NCI-H2107 treated with DMSO at 0.1 percent for 48 hours (cell line): ENCODE data around the gene F5.
"Not testable (repeated sequence)": the region's sequence is repeated elsewhere in the genome, so short reads cannot be mapped to it uniquely, and the experiment has no call there.

Experiments
- DNase-seq: peaks from one replicate; lab custom pipeline; 2025; ENCODE audit not compliant: unreplicated experiment; lab: John Stamatoyannopoulos, UW

The F5 gene

DNA sequence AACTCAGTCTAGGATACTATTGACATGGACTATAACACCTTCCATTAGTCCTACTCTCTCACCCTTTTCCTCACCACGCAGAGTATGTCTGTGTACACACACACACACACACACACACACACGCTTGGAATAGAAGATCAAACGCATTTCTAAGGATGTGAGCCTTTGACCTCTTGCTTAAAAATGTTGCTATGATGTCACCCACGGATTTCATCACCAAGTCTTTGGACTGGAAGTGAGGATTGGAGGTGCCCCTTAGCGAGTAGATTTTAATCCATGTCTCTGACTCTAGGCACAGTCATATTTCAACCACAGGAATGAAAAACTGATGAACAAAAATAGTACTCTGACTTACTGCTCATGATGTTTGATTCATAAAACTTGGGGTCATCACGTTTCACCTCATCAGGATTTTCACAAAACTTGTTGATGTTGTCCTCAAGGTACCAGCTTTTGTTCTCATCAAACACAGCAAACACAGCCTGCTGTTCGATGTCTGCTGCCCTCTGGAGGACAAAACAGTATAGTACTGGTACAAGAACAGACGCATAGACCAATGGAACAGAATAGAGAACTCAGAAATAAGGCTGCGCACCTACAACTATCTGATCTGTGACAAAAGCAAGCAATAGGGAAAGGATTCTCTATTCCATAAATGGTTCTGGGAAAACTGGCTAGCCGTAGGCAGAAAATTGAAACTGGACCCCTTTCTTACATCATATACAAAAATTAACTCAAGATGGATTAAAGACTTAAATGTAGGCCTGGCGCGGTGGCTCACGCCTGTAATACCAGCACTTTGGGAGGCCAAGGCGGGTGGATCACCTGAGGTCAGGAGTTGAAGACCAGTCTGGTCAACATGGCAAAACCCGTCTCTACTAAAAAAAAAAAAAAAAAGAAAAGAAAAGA lies 39.9 kb downstream of the F5 start:
- peak; percentile 66 for DNase-seq

DNA sequence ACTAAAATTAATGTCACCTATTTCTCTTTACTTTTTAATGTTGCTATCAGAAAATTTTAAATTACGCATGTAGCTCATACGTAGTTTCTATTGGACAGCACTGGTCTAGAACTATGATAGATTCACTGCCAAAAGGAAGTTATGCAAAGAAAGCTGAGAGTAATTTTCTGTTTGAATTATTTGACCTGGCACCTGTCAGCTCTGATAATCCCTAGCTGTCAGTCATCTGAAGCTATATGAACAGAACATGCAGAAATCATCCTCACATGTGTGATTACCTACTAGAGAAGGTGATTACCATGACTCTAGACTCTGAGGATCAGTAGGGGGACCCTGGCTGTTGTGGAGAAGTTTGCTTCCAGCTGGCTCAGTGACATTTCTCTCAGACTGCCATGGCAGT lies 40.8 kb downstream of the F5 start:
- DNase-seq, result no peak

DNA sequence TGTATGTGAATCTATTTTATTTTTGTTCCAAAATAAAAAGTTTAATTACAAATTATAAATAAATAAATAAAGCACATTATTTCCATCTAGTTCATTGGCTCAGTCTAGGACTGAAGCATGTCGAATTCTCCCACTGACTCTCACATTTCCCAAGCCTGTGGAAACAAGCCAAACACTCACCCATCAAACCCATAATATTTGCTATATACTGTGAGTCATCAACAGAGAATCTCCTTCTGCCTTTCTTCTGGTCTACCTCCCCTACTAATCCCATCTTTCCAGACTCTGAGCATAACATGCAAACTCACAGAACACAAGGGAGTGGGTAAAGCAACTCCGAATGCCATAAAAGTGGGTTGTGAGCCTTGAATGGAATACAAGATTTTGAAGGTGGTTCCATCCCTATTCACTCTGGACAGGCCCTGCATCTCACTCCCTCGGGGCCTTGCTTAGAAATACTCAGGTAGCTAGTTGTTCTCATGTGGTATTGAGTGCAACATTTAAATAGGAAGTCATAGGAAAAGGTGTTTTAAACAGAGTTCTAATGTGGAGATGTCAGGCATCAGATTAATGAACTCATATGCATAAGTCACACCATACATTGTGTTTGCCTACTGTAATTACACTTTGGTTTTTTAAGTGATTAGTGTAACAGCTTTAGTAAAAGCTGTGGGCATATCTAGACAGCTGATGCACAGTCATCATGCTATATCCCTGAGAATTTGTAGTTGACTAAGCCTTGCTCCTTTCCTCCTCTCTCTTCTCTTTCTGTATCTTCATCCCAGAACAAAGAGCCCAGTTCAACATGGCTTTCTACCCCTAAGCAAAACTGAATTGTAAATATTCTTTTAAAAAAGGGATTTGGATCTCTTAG lies 47.0 kb downstream of the F5 start:
- no peak for DNase-seq

DNA sequence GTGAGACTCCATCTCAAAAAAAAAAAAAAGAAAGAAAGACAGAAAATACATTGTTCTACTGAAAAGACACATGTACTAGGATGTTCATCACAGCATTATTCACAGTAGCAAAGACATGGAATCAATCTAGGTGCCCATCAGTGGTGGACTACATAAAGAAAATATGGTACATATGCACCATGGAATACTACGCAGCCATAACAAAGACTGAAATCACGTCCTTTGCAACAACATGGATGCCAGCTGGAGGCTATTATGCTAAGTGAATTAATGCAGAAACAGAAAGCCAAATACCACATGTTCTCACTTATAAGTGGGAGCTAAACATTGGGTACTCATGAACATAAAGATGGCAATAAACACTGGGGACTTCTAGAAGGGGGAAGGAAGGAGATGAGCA lies 51.6 kb downstream of the F5 start:
- no peak for DNase-seq

DNA sequence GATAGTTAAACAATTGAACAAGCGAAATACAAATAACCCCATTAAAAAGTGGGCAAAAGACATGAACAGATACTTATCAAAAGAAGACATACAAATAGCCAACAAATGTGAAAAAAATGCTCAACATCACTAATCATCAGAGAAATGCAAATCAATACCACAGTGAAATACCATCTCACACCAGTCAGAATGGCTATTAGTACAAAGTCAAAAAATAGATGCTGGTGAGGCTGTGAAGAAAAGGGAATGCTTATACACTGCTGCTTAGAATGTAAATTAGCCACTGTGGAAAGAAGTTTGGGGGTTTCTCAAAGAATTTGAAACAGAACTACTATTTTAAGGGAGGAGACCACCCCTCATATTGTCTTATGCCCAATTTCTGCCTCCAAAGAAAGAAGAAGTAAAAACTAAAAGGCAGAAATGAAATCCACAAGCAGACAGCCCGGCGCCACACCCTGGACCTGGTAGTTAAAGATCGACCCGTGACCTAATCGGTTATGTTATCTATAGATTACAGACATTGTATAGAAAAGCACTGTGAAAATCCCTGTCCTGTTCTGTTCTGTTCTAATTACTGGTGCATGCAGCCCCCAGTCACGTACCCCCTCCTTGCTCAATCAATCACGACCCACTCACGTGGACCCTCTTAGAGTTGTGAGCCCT lies 52.6 kb downstream of the F5 start:
- not testable (repeated sequence) for DNase-seq

DNA sequence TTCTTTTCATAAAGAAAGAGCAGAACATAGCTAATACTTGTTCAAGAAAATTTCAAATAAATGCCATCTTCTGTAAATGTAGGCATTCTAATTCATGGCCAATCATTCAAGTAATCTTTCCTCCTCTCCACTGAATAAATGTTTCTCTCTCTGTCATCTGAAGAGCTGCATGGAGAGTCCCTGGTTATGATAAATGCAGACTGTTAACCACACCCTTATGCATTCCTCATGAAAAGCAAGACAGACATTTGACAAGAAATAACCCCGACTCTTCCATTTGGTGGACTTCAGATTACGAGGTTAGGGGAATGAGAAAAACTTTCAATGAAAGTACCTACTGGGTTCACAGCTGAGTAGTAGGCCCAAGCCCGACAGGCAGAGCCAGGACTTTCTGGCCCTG lies 55.8 kb downstream of the F5 start:
- DNase-seq, result no peak

DNA sequence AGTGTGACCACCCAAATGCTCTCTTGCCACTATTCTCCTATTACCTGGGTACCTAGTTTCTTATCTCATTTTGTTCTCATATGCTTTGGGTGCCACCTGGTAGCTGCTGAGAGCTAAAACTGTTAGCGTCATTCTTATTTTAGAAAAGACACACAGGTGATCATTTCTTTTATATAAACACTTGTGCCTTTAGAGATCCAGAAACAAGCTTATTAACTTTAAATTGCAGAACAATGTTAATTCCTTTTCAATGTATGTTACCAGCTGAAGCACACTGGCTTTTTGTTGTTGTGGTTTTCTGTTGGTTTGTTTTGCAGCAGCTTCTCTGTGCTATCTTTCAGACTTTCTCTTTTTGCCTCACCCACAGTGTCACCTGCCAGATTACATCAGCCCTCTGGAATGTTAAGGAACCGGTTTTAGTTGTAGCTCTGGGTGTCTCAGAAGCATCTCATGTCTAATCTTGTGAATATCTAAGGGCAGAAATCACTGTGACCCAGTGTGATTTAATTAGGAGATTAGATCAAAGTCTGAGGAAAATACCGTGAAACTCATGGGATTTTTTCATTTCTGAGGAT lies 57.1 kb downstream of the F5 start:
- peak; percentile 69 for DNase-seq

DNA sequence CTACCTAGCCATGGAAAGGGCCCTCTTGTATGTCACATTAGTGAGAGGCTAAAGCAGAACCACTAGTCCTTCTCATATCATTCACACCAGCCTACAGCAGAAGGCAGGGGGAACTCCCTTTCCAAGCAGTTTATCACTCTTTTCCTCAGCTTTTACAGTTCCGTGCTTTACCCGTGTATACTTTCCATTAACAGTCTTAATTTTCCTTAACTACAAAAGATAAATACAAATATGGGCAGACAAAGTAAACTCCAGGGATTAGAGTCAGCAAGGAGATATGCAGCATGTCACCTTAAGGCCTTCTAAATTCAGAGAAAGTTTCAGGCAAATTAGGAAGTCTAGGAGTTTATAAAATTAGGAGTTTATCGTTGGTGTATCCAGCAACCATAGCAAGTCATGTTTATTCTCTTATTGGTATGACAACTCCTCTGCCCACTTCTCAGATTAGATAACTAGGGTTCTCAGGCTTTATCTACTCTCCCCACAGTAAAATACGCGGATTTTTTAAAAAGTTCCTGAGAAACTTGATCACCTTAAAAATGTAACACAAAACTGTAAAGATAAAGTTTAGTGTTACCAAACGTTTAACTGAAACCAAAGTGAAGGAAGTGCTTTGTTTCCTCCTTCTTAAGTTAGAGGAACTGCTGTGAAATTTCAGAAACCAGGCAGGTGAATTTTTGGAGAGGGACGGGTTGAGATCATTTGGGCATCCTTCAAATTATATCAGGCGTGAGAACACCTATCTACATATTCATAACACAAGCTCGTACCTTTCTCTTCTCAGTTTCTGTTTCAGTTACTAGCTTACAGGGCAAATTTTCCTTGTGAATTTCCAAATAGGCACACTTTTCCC lies 57.8 kb downstream of the F5 start:
- DNase-seq, result no peak

- DNase-seq, result no peak
Measured at GRCh38 chr1:169527451-169528214, 58.6 kb downstream of the F5 start.

GRCh38 chr1:169527001-169527400 lies 59.3 kb downstream of the F5 start:
- no peak for DNase-seq

GRCh38 chr1:169526120-169526832 lies 60.0 kb downstream of the F5 start:
- no peak for DNase-seq

- DNase-seq, result no peak
Measured at GRCh38 chr1:169525391-169525790, 60.9 kb downstream of the F5 start.

DNA sequence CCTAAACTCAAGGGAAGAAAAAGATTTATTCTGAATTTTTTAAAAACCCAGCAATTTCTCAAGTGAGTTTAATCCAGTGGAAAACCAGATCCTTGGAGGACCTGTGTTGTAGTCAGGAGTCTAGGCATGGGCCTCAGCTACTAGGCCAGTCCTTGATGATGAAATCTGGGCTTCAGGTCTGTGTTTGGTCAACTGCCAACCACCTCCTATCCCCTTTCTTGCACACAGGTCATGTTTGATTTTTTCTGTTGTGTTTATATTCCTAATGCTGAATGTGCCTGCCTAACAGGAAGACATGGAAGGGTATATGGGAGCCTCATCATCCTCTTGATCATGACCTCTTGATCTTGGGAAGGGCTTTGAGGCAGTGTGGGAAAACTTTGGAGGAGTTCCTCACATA lies 62.4 kb downstream of the F5 start:
- DNase-seq, result no peak

DNA sequence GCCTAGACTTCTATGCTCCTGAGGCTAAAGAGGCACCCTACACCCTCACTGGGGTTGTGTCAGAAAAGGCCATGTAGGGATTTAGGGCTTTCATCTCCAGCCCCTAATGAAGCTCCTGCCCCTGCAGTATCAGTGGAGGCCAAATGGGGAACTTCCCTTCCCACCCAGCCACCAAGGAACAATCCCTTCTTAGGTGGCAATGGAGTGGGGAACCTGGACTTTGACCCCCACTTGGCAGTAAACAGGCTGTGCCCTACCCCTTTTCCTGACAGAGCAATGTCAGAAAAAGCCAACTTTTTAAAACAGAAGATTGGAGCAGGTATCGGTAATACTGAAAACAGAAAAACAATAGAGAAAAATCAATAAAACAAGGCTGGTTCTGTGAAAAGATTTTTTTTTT lies 65.1 kb downstream of the F5 start:
- no peak for DNase-seq

DNA sequence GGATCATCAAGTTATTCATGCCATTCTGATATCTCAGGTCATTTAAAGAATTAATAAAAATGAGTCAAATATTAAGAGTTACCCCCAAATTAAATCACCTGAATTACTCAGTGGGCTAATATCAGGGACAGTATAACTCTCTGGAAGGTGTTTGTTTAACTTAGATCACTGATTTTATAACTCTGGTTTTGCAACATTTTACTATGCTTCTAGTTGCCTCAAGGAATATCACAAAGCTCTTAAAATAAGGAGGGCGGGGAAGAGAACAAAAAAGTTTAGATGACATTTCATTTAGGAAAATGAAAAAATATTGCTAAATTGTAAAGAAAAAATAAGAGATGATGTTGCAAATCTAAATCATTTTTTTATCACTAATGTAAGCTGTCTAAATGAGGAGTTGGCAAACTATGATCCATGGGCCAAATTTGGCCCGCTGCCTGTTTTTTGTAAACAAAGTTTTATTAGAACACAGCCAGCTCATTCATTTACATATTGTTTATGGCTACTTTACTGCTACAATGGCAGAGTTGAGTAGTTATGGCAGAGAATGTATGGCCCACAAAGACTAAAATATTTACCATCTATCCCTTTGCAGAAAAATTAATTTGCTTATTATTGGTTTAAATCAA lies 68.6 kb downstream of the F5 start:
- DNase-seq, result no peak

DNA sequence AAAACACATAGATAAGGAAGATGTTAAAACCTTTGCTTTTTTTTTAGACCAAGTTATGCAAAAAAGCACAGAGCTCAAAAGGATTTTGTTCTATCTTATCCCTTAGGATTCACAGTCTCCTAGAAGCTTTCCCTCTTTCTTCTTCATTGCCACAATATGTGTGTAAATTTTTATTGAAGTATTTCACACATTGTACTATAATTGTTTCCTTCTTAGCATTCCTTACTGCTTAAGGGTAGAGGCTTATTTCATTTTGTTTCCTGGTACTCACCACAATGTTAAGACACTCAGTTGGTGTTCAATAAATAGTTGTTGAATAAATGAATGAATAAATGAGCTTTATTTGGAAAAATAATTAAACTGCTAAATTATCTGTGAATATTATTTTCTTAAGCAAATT lies 70.6 kb downstream of the F5 start:
- DNase-seq, result no peak

DNA sequence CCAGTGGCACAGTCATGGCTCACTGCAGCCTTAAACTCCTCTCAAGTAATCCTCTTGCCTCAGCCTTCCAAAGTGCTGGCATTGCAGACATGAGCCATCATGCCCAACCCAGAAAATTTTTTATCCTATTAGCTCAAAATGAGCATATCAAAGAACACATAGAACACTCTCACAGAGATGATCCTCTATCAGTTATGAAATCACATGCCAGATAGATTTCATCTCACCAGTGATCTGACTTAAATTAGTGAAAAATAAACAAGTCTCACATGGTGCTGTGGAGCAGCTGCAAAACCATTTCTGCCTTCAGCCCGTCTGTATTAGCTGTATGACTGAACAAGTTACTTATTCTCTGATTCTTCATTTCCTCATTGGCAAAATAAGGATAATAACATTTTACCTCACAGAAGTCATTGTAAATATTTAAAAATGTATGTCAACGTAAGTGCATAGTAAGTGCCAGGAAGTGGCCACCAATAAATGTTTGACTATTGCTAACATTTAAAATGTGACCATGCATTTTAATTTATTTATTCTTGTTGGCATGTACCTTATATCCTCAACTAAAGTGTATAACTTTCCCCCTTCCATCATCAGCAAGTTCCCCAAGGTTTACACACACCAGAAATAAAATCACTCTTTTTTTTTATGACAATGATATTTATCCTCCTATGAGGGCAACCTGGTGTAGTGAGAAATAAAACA lies 71.6 kb downstream of the F5 start:
- no peak for DNase-seq

- DNase-seq, result no peak
Measured at GRCh38 chr1:169513208-169513607, 73.1 kb downstream of the F5 start.
